Measurements from ENCODE around the gene CHST8. TPM values are rescaled to one million over a fixed set of nuclear protein-coding genes. Genes with fewer than 3 reads are reported as not detected.

CHST8 gene
- total and polyA plus RNA-seq, 12 donors = 0.13 to 0.50 (median 0.22) TPM; not detected in 3

DNA sequence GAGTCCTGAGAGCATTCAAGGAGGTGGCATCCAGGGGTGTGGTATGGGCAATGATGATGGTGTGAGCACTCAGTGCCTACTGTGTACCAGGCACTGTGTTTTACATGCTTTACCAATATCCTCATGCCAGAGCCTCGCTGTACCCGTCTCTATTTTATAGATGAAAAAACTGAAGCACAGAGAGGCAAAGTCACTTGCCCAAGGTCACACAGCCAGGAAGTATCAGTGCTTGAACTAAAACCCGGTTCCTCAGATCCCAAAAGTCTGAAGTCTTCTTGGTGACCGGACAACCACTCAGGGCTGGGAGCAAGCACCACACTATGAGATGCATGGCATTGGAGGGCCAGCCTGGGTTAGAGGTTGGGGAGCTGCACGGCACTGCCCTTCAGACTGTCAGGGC, 84.1 kb downstream of the CHST8 start:
- intact Hi-C loops (cut with DNase I) = no loop called here
- Histone ChIP-seq H3K36me3 (no peaks in the 10 kb centered on the region), H3K27me3 (peaks cover 0 to 10% (median under 1%) of the 10 kb centered on the region in 7 donors), H3K27ac (no peak overlapping the region), H3K4me1 (no peaks in the 10 kb centered on the region), H3K9me3 (peaks cover 0 to 27% (median 5%) of the 10 kb centered on the region in 11 donors), H3K4me3 (no peak overlapping the region)
- 82% methylated on average over 5 of the region's 5 CpGs for WGBS, 2 donors
- TF ChIP-seq, protein P1, sequence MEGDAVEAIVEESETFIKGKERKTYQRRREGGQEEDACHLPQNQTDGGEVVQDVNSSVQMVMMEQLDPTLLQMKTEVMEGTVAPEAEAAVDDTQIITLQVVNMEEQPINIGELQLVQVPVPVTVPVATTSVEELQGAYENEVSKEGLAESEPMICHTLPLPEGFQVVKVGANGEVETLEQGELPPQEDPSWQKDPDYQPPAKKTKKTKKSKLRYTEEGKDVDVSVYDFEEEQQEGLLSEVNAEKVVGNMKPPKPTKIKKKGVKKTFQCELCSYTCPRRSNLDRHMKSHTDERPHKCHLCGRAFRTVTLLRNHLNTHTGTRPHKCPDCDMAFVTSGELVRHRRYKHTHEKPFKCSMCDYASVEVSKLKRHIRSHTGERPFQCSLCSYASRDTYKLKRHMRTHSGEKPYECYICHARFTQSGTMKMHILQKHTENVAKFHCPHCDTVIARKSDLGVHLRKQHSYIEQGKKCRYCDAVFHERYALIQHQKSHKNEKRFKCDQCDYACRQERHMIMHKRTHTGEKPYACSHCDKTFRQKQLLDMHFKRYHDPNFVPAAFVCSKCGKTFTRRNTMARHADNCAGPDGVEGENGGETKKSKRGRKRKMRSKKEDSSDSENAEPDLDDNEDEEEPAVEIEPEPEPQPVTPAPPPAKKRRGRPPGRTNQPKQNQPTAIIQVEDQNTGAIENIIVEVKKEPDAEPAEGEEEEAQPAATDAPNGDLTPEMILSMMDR (IDR thresholded peaks at IDR 0.05) = no peak
- ATAC-seq = no peak
- no peak for DNase-seq

DNA sequence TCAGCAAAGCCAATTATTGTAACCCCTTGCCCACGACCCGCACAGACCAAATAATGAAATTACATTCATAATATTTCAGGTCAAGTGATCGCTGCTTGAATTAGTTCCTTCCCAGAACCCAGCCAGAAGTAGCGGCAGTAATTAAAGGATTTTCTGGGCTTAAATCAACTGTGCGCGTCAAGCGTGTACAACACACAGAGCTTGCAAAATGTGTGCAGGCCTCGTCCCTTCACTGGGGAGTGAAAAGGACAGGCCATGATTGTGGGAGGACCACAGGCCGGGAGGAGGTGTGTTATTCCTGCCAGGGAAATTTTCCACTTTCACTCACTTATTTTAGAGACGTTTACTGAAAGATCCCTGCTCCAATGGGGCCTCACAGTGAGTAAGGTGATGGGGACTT, 84.9 kb downstream of the CHST8 start:
- H3K4me1 ChIP-seq = no peaks in the 10 kb centered on the region
- H3K27me3 ChIP-seq = peaks cover 0 to 10% (median 5%) of the 10 kb centered on the region in 7 donors
- peaks cover 0 to 30% (median 5%) of the 10 kb centered on the region in 11 donors for H3K9me3 ChIP-seq
- TF ChIP-seq, protein P1 (IDR thresholded peaks at IDR 0.05) = no peak
- ATAC-seq = no peak
- no peak for DNase-seq
- H3K36me3 ChIP-seq = no peaks in the 10 kb centered on the region
- H3K27ac ChIP-seq = no peak overlapping the region
- WGBS, 2 donors = 83 to 87% methylated on average over 10 of the region's 10 CpGs
- no peak overlapping the region for H3K4me3 ChIP-seq
- intact Hi-C loops (cut with DNase I) = no loop called here

DNA sequence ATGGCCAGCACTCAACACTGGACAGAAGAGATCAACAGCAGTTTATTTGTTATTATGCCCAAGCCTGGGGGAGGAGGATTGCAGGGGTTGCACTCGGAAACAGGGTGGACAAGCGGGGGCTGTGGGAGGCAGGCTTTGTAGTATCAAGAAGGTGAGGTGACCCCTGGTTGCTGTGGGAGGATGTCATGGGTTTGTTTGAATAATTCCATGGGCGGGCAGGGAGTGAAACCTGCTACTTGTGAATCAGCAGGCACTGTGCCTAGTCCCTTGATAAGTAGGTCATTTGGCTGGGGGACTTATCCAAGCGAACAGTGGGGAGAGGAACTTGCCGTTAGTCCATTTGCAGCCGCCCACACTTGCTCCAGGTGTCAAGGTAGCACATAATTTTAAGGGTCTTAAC, 90.5 kb downstream of the CHST8 start:
- no peak for ATAC-seq
- 61 to 64% methylated on average over 6 of the region's 6 CpGs for WGBS, 2 donors
- intact Hi-C loops (cut with DNase I) = no loop called here

DNA sequence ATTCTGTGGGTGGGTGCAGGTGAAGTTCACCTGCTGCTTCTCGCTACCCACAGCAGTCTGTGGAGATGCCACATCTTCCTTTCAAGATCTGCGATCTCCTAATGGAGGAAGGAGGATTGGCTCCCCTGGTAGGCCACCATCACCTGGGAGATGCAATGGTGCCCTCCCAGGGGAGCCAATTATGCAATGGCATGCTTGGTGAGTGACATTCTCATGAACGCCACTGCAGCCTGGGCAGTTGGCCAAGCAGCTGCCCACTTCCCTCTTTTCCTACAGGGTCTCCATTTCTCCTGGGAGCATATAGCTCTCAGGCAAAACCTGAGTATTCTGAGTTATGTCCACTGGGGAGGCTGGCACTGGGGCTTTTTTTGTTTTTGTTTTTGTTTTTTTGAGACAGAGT, 91.4 kb downstream of the CHST8 start:
- ATAC-seq (no peak), DNase-seq (no peak)
- Histone ChIP-seq H3K4me1 (no peaks in the 10 kb centered on the region), H3K9me3 (peaks cover 0 to 54% (median 11%) of the 10 kb centered on the region in 11 donors), H3K36me3 (no peaks in the 10 kb centered on the region), H3K4me3 (no peak overlapping the region), H3K27ac (no peak overlapping the region), H3K27me3 (peaks cover 0 to 11% (median 5%) of the 10 kb centered on the region in 7 donors)
- intact Hi-C loops (cut with DNase I) = no loop called here
- TF ChIP-seq, protein P1 (IDR thresholded peaks at IDR 0.05) = no peak
- WGBS, 2 donors = 69 to 75% methylated on average over 3 of the region's 3 CpGs

More for the DNA sequence above, 90.5 kb downstream of the CHST8 start:
- Histone ChIP-seq H3K36me3 (no peaks in the 10 kb centered on the region), H3K4me3 (no peak overlapping the region), H3K27ac (no peak overlapping the region), H3K9me3 (peaks cover 0 to 56% (median 11%) of the 10 kb centered on the region in 11 donors), H3K4me1 (no peaks in the 10 kb centered on the region), H3K27me3 (peaks cover 0 to 8% (median 5%) of the 10 kb centered on the region in 7 donors)
- TF ChIP-seq, protein P1 (IDR thresholded peaks at IDR 0.05) = no peak
- no peak for DNase-seq

Measured in heart right ventricle (tissue), 16 donors.